NCI-H2196 treated with DMSO at 0.1 percent for 48 hours (cell line): ENCODE data around the gene MRPL21.

Source experiments
- DNase-seq: peaks from one replicate; lab custom pipeline; 2025; ENCODE audit not compliant: unreplicated experiment; lab: John Stamatoyannopoulos, UW

Gene MRPL21

DNA sequence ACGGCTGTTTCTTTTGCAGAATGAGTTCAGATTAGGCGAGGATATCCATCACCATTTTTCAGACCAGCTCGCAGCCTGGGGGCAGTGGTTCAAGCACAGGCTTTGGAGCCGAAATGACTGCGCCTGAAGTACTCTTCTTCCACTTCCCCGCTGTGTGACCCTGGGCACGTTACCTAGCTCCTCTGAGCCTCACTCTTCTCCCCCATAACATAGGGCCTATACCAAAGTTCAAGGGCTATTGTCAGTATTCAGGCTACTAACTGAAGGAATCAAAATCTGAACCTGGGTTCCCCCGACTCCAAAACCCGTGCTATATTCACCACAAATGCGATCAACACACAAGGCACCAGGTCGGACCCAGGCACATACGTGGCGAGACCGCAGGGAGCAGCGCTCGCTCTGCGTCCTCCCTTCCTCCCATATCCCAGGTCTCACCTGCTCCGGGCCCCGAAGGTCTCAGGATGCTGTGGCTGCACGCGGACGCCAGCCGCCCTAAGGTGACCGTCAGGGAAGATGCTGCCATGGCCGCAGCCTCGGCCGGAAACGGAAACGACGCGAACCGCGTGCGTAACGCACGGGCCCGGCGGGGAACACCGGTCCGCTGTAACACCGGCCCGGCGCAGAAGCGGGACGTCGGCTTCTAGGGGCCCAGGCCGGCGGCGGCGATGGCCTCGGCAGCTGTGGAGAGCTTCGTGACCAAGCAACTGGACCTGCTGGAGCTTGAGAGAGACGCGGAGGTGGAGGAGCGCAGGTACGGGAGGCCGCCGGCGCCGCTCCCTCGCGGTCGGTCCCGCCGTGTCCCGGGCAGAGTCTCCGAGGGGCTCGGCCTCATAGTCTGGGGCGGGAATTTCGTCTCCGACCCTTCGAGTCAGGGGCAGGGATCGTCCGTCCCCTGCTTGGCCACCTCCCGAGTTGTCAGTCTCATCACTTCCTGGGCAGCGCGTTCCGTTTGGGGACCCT is at the start of gene MRPL21, which contains the start of gene IGHMBP2:
Gene MRPL21 (minus strand): TSS at position 545 of the 960 bp plus-strand sequence. CDS start 22 bp downstream, at position 523.
Gene IGHMBP2 (plus strand): TSS at position 604 of the 960 bp plus-strand sequence. CDS start 62 bp downstream, at position 666.
- DNase-seq: peak; percentile 63

DNA sequence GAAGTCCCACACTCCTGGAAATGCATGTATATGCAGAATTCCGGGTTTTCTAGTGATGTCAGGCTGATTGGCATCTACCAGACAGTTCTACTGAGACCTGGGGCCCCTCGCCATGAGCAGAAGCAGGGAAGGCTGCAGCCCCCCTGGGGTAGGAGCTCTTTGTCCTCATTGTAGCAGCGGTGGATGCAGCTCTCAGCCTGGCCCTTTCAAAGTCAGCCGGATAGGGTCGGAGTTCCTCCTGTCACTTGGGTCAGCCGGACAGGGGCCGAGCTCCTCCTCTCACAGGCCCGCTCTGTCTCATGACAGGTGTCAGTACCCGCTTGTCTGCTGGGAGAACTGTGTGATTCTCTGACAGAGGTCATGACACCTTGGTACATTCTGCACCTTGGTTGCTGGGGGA is 47.1 kb upstream of the MRPL21 start:
- DNase-seq: no peak

DNA sequence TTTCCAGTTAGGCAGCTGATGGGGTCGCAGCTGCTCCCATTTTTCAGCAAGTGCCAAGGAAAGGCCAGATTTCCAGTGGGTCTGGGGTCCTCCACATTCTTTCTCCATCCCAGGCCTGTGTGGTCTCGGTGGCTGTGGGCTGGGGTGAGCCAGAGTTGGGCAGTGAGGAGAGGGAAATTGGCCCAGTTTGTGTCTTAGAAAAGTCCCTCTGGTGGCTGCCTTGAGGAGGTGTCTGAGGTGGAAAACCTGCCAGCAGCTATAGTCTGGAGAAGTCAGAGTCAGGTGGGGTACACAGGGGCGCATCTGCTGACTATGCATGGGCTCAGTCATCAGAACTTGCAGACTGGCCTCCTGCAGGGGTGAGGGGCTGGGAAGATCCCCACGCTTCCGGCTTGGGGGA is 46.6 kb upstream of the MRPL21 start:
- DNase-seq: no peak

DNA sequence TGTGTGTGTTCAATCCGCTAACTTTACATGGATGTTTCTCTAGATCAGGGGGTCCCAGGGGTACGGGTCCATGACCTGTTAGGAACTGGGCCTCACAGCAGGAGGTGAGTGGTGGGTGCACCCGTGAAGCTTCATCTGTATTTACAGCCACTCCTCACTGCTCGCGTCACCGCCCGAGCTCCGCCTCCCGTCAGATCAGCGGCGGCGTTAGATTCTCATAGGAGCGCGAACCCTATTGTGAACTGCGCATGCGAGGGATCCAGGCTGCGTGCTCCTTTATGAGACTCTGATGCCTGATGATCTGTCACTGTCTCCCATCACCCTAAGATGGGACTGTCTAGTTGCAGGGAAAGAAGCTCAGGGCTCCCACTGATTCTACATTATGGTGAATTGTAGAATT is 45.3 kb upstream of the MRPL21 start:
- DNase-seq: no peak

DNA sequence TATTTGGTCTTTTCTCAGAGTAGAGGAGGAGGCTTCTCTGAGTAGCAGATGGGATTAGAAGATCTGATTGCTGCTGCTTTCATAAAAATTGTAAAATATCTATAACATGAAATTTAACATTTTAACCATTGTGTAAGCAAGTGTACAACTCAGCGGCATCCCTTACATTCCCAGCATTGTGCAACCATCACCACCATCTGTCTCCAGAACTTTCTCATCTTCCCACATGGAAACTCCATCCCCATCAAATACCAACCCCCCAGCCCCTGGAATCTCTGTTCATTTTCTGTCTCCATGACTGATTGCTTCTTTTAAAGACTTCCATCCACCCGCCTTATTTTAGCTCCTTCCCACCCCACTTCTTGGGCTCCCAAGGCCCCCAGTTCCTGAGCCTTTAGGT is 44.9 kb upstream of the MRPL21 start:
- no peak for DNase-seq

DNA sequence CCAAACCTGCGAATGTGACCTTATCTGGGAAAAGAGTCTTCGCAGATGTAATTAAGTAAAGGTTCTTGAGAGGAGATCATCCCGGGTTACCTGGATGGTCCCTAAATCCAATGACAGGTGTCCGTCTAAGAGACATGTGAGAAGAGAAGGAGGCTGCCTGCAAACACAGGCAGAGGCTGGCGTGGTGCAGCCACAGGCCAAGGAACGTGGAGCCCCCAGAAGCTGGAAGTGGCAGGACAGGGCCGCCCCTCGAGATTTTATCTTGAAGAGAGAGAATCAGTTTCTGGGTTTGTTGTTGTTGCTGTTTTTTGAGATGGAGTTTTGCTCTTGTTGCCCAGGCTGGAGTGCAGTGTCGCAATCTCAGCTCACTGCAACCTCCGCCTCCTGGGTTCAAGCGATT is 43.5 kb upstream of the MRPL21 start:
- no peak for DNase-seq

DNA sequence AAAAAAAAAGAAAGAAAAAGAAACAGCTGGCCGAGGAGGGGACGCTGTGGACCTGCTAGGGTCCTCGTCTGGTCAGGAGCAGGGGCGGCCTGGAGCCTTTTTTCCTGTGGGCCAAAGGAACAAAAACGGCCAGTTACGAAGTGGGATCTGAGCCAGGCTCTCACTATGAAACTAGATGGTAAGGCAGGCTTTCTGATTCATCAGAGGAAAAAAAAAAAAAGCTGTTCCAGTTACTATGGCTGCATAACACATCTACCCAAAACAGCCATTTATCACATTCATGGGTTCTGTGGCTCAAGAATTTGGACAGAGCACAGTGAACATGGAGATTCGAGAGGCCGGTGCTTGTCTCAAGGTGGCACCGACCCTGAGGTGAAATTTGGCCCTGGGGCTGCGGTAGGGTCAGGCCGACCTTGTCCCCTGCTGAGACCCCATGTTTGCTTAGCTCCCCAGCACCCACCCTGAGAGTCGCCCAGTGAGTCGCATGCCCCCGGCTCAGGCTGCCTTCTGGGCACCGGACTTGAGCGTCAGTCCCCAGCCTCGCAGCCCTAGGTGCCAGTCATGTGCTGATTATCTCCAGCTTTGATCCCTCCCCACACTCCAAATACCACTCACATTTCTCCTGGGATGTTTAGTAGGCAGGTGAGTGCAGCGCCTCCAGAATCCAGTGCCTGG is 42.9 kb upstream of the MRPL21 start:
- DNase-seq: no peak

DNA sequence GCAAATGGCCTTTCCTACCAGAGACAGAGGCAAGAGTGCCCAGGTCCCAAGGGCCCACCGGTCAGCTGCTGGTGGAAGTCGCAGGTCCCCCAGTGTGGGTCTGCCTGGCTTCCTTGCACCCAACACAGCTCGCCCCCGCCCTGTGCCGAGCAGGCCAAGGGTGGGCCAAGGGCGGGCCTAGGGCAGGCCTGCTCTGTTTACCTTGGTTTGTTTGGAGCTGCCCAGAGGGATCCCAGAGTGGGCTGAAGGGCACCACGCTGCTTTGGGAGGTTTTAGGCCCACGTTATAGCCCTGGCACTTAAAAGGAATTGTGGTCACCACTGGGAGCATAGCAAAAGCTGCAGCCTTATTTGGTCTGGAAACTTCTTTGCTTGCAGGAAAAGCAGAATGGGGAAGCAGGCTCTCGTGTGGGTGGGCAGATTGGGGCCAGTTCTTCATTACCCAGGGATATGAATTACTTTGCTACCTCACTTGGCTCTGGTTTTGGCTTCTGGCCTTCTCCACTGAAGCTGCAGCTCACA is 39.2 kb upstream of the MRPL21 start:
- DNase-seq: no peak

DNA sequence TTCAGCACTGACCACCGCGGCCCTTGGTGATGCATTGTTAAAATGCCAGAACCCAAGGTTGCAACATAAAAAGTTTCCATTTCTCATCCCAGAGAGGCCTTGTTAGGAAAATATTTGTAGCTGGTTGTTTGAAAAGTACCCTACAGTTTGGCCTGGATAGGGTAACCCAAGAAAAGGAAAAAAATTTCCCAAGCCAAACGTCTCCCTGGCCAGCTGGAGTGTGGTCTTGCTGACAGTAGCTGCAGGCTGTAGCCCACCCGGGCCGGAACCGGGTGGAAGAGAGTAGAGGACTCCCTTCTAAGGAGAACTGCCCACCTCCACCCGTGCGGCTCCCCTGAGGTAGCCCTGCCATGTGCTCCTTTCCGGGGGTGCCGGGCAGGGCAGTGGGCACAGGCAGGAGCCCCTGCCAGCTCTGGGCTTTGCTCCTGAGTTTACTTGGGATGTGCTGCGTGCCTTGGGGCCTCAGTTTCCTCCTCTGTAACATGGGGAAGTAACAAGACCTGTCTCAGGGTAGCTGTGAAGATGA is 38.5 kb upstream of the MRPL21 start:
- no peak for DNase-seq

DNA sequence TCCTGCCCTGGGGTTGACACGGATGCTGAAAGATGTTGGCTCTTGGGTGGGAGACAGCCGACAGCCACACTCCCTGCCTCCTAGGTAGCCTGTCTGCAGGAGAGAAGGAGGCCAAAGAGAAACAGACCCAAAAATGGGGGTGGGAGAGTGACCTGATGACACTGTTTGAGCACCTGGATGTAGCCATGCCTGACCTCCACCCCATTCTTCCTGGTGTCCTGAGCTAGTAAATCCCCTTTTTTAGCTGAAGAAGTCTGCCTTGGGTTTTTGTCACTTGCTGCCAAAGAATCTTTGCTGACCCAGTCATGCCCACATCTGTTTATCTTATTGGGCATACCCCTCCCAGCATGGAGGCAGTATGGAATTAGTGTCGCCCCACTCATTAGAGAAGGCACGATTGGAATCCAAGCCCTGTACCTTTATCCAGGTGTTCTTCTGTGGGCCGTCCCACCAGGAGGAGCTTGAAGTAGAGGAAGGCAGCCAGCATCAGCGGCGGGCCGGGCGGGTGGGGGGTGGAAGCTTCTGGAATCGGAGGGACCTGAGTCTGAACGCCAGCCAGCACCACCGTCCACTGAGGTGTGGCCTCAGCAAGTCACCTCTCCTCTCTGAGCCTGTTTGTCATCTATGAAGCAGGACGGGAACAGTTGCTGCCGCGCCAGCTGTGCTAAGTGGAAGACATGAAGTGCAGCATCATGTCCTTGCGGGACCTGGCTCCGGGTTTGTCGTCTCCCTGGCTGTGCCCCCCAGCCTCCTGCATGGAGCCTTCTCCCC is 37.9 kb upstream of the MRPL21 start:
- no peak for DNase-seq

DNA sequence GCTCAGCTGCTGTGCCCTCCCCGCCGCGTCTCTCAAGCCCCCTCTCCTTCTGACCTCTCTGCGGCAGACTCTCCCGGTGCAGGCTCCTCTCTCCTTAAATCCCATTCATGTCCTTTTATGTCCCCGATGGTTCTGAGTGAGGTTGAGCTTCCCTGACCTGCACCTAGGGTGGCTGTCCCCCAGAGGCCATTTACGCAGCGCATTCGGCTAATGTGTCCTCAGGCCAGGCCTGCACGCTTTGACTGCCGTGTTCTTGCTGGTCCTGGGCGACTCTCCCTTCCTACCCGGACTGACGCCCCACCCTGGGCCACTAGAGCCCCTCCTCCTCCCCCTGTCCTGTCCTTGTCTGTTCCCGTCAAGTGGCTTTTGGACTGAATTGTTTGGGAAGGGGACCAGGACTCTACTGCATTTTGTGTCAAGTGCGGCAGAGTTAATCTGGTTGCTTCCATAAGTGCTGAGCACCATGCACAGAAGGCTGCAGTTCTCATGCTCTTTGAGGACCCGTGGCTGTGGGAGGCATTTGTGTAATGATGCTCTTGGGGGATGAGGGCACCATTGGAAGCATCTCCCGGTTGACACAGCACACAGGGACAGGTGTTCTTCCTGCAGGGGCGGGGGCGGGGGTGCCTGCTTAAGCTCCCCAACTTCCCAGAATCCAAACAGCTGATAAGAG is 37.2 kb upstream of the MRPL21 start:
- DNase-seq: no peak

DNA sequence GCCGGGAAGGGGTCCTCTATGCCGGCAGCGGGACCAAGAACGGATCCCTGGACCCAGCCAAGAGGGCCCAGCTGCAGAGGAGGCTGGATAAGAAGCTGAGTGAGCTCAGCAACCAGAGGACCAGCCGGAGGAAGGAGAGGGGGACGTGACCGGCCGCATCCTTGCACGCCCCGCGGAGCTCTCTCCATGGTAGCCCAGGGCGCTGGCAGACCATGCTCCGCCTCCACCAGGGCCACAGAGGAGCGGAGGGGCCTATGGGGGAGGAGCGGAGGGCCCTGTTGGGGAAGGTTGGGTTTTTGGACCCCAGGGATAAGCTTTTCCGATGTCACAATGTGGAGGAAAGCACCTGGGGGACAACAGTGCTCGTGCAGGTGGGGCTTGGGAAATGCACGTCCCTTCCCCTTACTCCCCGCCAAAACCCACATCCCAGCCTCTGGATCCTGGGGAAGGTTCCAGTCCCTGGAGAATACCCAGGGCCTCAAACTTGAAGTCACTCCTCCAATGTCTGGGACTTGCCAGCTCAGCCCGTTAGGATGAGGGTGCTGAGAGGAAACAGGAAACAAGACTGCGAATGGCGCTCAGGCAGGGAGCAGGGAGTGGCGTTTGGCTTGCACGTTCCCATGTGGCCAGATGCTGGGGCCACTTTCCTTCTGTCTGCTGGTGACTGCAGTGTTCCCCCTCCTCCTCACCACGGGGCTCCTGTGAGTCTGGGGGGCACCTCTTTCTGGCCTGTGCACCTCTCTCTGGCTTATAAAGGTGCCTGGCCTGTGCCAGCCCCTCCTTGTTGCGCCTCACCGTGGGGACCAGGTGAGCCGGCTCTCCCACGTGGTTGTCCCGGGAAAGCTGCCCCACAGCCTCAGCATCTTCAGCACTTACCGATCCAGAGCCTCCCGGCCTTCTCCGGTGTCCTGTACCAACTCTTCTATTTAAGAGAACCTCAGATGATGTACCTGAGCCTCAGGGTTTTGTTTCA is 36.2 kb upstream of the MRPL21 start:
- DNase-seq: no peak

DNA sequence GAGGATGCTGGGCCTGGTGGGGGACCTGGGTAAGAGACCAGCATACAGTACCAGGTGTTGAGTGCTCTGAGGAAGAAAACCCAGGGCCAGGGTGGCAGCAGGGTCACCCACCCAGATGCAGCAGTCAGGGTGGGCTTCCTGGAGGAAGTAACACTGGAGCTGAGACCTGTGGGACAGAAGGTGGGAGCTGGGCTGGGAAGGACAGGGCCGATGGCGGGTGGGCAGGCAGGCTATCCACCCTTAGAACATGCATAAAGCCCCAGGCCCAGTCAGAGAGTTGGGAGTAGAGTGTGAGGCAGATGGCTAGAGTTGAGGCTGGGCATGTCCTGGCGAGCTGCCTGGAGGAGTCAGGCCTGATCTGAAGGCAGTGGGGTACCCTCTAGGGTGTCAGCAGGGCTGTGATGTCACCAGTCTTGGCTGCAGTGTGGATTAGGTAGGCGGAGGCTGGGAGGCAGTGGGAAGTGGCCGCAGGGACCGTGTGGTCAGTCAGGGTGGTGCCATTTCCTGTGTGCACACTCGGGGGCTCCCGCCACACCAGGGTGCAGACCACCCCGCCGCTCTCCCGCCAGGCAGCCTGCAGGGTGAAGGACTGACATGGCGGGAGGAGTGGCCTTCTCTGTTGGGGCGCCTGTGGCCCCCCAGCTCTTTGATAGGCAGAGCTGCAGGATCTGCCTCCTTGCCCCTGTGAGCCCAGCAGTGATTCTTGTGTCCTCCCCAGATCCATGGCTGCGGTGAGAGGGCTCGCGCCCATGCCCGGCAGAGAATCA is 35.4 kb upstream of the MRPL21 start:
- no peak for DNase-seq

DNA sequence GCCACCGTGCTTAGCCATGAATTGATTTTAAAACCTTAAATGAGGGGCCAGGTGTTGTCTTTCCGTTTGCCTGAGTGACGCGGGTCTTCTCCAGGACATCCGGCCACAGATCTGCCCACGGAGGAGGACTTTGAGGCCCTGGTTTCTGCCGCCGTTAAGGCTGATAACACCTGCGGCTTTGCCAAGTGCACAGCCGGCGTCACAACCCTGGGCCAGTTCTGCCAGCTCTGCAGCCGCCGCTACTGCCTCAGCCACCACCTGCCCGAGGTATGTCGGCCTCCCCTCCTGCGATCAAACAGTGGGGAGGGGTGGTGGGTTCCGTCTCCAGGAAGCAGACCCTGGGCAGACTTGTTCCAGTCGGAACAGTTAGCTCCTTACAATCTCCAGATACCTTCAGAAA is 34.5 kb upstream of the MRPL21 start:
- no peak for DNase-seq

DNA sequence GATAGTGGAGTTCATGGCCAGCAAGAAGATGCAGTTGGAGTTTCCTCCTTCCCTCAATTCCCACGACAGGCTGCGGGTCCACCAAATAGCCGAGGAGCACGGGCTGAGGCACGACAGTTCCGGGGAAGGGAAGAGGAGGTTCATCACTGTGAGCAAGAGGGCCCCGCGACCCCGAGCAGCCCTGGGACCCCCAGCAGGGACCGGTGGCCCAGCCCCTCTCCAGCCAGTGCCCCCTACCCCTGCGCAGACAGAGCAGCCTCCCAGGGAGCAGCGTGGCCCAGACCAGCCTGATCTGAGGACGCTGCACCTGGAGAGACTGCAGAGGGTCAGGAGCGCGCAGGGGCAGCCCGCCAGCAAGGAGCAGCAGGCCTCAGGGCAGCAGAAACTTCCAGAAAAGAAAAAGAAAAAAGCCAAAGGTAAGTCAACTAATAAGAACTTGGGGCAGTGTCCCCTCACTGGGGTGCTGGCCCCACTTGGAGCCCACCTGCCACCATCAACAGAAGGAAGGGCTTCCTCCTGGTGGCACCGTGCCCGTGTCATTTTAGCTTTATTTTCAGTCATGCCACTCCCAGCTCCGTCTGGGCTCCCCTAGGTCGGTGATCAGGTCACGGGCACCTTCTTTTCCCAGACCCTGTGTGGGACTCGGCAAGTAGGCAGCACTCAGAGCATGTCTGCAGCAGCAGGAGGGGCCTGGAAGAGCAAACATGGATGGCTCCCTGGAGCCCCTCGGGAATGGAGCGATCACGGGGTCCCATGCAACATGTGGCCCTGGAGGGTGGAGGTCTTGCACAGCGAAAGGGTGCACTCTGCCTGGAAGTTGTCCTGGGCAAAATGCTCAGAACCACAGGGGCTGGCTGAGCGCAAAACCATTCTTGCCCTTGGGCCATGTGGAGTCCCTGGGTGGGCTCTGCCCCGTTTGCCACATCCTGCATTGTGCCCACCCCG is 33.3 kb upstream of the MRPL21 start:
- DNase-seq: no peak

DNA sequence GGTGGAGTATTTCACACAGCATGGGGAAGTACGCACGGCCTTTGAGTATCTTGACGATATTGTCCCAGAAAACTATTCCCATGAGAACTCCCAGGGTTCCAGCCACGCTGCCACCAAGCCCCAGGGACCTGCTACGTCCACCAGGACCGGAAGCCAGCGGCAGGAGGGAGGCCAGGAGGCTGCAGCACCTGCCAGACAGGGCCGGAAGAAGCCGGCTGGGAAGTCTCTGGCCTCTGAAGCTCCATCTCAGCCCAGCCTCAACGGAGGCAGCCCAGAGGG is 32.7 kb upstream of the MRPL21 start:
- no peak for DNase-seq

DNA sequence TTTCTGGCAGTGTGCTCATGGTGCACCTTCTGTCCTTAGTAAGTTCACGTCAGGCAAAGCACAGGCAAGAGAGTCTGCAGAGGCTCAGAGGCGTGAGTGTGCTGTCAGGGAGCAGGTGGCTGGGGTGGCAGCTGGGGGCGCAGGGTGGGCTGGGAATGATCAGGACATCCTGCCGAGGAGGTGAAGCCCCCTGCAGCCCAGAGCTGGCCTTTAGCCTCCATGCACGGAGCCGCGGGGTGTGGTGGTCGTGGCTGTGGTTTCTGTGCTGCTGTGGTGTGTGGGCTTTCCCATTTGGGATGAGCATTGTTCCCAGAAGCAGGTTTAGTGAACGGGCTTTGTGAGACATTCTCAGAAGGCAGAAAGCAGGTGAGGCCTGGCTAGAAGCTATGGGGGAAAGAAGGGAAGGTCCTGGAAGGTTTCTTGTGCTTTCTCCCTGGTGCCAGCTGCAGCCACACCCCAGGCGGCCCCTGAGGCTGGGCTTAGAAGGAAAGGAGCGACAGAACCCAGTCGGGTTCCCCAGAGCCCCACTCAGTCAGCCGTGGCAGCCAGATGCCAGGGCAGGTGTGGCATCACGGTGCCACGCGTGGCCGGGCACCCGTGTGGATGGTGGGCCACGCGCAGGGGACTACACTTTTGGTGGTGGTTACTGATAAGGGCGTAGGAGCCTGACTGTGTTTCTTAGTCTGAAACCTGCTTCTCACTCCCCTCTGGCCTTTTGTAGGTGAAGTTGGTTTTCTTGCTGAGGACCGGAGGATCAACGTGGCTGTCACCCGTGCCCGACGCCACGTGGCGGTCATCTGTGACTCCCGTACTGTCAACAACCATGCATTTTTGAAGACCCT is 32.1 kb upstream of the MRPL21 start:
- no peak for DNase-seq
